ENCODE measurements around the gene APOC1. TPM values are rescaled to one million over a fixed set of nuclear protein-coding genes. Genes with fewer than 3 reads are reported as not detected.

APOC1 gene
- total and polyA plus RNA-seq, 11 donors, result 0.83 to 84.7 (median 2.8) TPM; not detected in 1

DNA sequence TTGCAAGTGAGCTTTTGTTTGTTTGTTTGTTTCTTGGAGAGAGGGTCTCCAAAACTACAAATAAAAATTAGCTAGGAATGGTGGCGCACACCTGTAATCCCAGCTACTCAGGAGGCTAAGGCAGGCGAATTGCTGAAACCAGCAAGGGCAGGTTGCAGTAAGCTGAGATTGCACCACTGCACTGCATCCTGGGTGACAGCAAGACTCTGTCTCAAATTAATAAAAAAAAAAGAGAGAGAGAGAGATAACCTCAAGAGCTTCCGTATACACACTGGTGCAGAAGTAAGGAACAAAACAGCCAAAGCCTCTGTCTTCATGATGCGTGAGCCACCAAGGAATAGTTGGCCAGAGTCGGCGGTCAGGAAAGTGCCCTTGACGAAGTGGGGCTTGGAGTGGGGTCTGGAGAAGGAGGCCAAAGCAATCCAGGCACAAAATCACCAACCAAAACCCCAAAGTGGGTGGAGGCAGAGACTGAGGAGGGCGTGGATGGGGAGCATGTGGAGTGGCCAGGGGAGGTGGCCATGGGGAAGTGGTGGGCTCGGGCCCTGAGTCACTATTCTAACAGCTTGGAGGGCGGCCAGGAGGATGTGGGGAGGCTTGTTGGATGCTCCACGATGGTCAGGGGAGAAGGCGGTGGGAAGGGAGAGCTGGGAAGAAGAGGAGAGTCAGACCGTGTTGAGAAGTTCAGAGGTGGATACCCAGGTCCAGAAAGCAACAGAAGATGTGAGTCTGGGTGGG is 44.5 kb upstream of the APOC1 start:
- no peak for TF ChIP-seq POLR2A (IDR thresholded peaks at IDR 0.05)
- TF ChIP-seq, protein P1, sequence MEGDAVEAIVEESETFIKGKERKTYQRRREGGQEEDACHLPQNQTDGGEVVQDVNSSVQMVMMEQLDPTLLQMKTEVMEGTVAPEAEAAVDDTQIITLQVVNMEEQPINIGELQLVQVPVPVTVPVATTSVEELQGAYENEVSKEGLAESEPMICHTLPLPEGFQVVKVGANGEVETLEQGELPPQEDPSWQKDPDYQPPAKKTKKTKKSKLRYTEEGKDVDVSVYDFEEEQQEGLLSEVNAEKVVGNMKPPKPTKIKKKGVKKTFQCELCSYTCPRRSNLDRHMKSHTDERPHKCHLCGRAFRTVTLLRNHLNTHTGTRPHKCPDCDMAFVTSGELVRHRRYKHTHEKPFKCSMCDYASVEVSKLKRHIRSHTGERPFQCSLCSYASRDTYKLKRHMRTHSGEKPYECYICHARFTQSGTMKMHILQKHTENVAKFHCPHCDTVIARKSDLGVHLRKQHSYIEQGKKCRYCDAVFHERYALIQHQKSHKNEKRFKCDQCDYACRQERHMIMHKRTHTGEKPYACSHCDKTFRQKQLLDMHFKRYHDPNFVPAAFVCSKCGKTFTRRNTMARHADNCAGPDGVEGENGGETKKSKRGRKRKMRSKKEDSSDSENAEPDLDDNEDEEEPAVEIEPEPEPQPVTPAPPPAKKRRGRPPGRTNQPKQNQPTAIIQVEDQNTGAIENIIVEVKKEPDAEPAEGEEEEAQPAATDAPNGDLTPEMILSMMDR (IDR thresholded peaks at IDR 0.05), result no peak
- H3K4me1 ChIP-seq, result peaks cover 0 to 61% (median 18%) of the 10 kb centered on the region in 12 donors
- no peaks in the 10 kb centered on the region for H3K9me3 ChIP-seq
- no peak overlapping the region for H3K4me3 ChIP-seq
- intact Hi-C loops (cut with DNase I), result loop anchor here in 2 of 10 donors (1.0 to 2.0 kb wide), 2 partner anchors 21 kb away; no protein-coding TSS in a partner anchor
- peak overlapping the region; percentile 8 to 84 (median 59) for H3K27ac ChIP-seq
- H3K36me3 ChIP-seq, result peaks cover 0 to 70% (median 53%) of the 10 kb centered on the region in 9 donors
- peak; percentile 54 to 72 (median 68) for DNase-seq
- 55 to 70% (median 58%) methylated on average over 13 of the region's 13 CpGs for WGBS, 4 donors
- peak in 3 of 4 donors; percentile 42 to 57 (median 47) for ATAC-seq
- no peaks in the 10 kb centered on the region for H3K27me3 ChIP-seq

DNA sequence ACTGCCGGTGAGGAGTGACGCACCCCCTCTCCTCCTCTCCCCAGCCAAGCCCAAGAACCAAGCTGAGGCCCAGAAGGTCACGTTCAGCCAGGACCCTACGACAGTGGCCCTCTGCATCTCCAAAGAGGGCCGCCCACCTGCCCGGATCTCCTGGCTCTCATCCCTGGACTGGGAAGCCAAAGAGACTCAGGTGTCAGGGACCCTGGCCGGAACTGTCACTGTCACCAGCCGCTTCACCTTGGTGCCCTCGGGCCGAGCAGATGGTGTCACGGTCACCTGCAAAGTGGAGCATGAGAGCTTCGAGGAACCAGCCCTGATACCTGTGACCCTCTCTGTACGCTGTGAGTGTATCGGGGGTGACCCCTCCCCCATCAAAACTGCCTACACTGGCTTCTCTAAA is 42.6 kb upstream of the APOC1 start:
- DNase-seq (peak in 2 of 5 donors; percentile 26 to 41), ATAC-seq (no peak)
- peaks cover 0 to 70% (median 56%) of the 10 kb centered on the region in 9 donors for H3K36me3 ChIP-seq
- H3K4me1 ChIP-seq, result peaks cover 0 to 60% (median 29%) of the 10 kb centered on the region in 12 donors
- no peaks in the 10 kb centered on the region for H3K9me3 ChIP-seq
- WGBS, 4 donors, result 81 to 100% (median 87%) methylated on average over 2 to 14 of the region's 14 CpGs
- intact Hi-C loops (cut with DNase I), result loop anchor here in 1 of 10 donors (2.0 kb wide), 1 partner anchor 23 kb away; no protein-coding TSS in a partner anchor
- no peaks in the 10 kb centered on the region for H3K27me3 ChIP-seq
- TF ChIP-seq POLR2A (IDR thresholded peaks at IDR 0.05), result no peak
- H3K4me3 ChIP-seq, result no peak overlapping the region
- H3K27ac ChIP-seq, result peak overlapping the region in 5 of 12 donors; percentile 13 to 84 (median 17)

DNA sequence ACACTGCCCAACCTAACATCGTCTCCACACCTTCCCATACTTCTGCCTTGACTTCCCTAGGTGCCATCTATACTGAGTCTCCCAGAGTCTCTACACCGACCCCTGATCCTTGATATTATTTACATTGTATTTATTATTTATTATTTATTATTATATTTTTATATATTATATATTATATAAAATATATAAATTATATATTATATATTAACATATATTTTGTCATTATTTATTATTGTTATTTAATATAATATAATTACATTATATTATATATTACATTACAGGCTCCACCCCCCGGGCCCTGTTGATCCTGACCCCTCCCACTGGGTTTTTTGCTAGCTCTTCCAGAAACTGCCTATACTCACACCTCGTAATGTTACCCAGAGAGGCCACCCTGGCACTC is 41.7 kb upstream of the APOC1 start:
- no peak for ATAC-seq
- WGBS, 4 donors, result 88 to 97% (median 92%) methylated on average over 4 of the region's 4 CpGs
- intact Hi-C loops (cut with DNase I), result no loop called here
- no peak for TF ChIP-seq POLR2A (IDR thresholded peaks at IDR 0.05)
- TF ChIP-seq, protein P1 (IDR thresholded peaks at IDR 0.05), result no peak
- Histone ChIP-seq H3K36me3 (peaks cover 0 to 73% (median 65%) of the 10 kb centered on the region in 9 donors), H3K4me3 (no peak overlapping the region), H3K27ac (peak overlapping the region in 2 of 12 donors; percentile 13 to 84), H3K27me3 (no peaks in the 10 kb centered on the region), H3K4me1 (peaks cover 0 to 54% (median 30%) of the 10 kb centered on the region in 12 donors), H3K9me3 (no peaks in the 10 kb centered on the region)
- DNase-seq, result peak in 1 of 5 donors; percentile 2

DNA sequence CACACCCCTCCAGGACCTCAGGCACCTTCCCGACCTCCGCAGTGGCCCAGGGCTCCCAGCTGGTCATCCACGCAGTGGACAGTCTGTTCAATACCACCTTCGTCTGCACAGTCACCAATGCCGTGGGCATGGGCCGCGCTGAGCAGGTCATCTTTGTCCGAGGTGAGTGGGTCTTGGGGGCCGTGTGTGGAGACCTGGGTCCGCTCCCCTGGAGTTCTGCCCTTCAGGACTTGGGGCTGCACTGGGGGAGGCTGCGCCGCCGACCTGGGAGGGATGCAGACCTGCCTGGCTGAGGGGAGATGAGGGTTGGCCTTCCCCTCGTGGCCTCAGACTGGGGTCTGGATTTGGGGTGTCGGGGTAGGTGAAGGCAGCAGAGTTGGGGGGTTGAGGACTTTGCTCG is 40.1 kb upstream of the APOC1 start:
- Histone ChIP-seq H3K27me3 (no peaks in the 10 kb centered on the region), H3K36me3 (peaks cover 0 to 82% (median 78%) of the 10 kb centered on the region in 9 donors), H3K27ac (no peak overlapping the region), H3K4me3 (no peak overlapping the region), H3K4me1 (peaks cover 0 to 43% (median 25%) of the 10 kb centered on the region in 12 donors), H3K9me3 (no peaks in the 10 kb centered on the region)
- DNase-seq, result peak in 1 of 5 donors; percentile 47
- TF ChIP-seq POLR2A (IDR thresholded peaks at IDR 0.05), result no peak
- TF ChIP-seq, protein P1 (IDR thresholded peaks at IDR 0.05), result no peak
- no peak for ATAC-seq
- intact Hi-C loops (cut with DNase I), result no loop called here
- 90 to 93% (median 93%) methylated on average over 16 of the region's 16 CpGs for WGBS, 4 donors
